HG02981 (cell line): ENCODE data around the gene TOM1L2.

Source experiments
- ATAC-seq: cut with Tn5 transposase; IDR thresholded peaks from one replicate; pipeline ENCODE4 v1.9.1; 2021; ENCODE audit warnings: mild to moderate bottlenecking, moderate library complexity; ENCODE audit not compliant: unreplicated experiment

Gene TOM1L2

GRCh38 chr17:17837966-17838962 is 133.9 kb downstream of the TOM1L2 start:
- no peak for ATAC-seq

- no peak for ATAC-seq
Observed at GRCh38 chr17:17837380-17837821, 134.8 kb downstream of the TOM1L2 start.

- peak; percentile 25 for ATAC-seq
Observed at GRCh38 chr17:17836818-17837379, 135.3 kb downstream of the TOM1L2 start, which contains the start of gene SREBF1. SREBF1 (minus strand) TSS chr17:17836986; CDS start chr17:17836817, 169 bp downstream.

DNA sequence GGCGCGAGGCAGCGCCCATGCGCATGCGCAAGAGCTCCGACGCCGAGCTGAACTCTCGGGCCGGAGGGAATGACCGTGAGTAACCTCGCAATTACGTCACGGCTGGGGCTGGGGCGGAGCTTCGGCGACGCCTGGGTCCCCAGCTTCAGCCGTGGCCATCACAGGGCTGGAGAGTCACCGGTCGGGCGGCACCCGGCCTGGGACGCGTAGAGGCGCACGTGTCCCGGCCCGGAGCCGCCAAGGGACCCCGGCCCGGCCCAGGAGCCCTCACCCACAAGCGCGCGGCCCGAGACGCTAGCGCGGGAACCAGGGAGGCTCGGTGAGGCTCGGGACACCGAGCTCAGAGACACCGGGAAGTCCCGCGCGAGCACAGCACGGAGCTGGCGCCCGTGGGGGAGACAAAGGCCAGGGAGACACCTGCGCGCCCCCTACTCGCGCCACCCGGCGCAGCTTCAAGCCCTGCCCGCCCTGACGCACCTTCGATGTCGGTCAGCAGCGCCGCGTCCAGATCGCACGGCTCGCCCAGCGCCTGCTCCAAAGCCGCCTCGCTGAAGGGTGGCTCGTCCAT is 135.9 kb downstream of the TOM1L2 start:
- ATAC-seq = peak; percentile 63

DNA sequence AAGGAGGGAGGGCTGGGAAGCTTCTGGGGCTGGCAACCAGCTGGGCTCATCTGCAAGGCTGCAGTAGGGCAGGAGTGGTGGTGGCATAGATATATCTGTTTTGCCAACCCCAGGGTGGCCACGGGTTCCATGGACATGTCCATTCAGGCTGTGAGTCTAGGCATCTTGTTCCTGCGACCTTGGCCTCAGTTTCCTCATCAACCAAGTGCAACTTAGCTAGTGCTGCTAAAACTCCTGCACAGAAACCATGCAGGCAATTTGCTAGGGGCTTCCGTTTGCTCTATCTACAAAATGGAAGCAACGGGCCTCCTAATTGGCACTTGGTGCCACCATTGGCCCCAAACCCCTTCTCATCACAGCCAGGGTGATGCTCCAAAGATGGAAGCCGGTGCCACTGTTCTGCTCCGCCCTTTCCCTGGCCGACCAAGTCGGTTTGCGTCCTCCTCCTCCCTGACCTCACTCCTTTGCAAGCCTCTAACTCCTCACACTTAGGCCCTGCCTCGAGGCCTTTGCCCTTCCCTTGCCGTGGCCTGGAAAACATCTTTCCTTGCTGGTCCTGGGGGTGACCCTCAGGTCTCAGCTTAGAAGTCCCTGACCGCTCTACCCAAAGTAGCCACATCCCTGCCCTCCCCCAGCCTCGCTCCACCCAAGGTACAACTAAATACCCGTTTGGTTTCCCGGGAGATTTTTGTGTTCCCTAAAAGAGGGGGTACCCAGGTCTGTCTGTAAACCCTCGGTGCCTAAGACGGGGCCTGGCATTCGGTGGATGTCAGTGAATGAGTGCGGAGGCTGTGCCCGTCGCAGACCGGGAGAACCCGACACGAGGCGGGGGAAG is 136.6 kb downstream of the TOM1L2 start:
- no peak for ATAC-seq

DNA sequence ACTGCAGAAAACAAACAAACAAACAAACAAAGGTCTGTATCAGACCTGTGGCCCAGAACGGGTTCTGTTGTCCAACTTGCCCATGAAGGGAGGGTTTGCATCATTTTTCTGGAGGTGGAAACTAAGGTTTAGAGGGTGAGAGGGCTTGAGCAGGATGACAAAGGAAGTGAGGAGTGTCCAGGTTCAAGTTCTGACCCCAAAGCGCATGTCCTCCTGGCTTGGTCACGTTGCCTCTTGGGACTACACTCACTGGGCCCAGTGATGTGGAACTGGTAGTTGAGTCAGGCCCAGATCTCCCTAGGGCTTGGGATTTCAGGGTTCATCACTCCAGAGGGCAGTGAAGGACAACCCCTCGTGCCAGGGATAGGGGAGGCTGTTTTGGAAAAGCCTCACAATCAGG is 137.2 kb downstream of the TOM1L2 start:
- ATAC-seq = no peak

GRCh38 chr17:17833658-17834357 is 138.4 kb downstream of the TOM1L2 start:
- ATAC-seq = no peak

DNA sequence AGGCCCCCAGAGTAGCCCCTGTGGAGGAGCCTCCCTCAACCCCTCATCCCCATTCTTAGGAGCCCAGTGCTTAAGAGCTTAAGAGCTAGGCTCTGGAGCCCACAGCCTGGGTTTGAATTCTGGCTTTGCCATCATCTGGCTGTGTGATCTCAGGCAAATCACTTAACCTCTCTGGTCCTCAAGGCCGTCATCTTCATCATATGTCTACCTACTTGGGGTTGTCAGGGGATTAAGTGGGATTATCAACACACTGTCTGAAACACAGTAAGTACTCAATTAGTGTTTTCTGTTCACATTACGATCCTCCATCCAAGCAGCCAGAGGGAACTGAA is 140.2 kb downstream of the TOM1L2 start:
- no peak for ATAC-seq

GRCh38 chr17:17831208-17832031 is 140.8 kb downstream of the TOM1L2 start:
- ATAC-seq = no peak

DNA sequence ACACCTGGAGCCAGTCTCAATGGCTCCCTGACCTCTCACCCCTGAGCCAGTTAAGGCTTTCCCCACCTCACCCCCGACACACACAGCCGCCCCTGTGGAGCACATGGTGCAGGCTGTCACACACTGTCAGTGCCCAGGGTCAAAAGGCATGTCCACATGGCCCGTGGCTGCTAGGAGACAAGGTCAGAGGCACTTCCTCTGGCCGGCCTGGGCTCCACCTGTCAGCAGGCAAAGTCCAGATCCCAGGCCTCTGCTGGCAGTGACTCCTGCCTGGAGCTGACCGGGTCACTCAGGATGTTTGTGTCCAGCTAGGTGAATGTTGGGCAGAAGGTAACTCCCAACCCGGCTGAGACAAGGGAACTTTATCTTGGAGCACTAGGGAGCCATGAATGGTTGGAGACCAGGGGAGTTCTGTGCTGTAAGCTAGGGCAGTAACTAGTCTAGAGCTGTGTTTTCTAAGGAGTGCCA is 141.4 kb downstream of the TOM1L2 start:
- no peak for ATAC-seq

DNA sequence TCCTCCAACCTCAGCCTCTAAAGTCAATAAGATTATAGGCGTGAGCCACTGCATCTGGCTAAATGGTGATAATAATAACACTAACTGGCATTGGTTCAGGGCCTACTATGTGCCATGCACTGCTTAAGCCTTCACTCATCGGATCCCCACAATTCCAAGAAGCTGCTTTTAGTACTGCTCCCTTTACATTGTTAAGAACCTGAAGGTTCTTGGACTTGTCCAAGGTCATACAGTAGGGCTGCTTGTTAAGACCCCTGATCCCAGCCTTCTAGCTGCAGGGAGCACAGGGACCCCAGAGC is 142.0 kb downstream of the TOM1L2 start:
- no peak for ATAC-seq

DNA sequence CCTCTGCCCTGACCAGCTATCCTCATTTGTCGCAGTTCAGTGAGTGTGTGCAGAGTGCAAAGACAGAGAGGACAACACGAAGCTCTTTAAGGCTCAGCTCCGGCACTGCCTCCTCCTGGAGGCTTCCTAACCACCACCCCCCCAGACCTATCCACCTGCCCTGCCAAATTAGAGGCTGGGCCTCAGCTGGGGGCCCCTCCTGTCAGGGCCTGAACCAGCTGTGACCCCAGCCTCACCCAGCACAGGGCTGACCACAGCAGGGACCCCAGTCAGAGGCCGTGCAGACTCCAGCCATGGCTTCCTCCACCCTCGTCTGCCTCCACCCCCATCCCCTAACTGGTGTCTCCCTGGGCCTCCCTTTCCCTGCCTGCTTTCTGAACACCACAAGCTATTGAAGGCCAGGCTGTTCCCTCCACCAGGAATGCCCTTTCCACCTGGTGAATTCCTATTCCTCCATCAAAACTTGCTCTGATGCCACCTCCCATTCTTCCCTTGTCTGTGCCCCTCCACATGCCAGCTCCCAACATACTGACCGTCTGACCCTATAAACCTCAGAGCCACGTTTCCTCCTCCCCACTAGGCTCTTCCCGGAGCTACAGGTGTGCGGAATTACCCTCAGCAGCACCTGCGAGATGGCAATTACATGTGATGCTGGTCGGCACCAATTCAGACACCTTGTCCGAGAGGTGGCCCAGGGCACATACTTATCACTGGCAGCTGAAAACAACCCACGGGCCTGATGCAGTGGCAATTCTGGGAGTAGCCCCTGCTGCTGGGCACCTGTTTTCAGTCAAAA is 144.2 kb downstream of the TOM1L2 start:
- ATAC-seq = no peak

DNA sequence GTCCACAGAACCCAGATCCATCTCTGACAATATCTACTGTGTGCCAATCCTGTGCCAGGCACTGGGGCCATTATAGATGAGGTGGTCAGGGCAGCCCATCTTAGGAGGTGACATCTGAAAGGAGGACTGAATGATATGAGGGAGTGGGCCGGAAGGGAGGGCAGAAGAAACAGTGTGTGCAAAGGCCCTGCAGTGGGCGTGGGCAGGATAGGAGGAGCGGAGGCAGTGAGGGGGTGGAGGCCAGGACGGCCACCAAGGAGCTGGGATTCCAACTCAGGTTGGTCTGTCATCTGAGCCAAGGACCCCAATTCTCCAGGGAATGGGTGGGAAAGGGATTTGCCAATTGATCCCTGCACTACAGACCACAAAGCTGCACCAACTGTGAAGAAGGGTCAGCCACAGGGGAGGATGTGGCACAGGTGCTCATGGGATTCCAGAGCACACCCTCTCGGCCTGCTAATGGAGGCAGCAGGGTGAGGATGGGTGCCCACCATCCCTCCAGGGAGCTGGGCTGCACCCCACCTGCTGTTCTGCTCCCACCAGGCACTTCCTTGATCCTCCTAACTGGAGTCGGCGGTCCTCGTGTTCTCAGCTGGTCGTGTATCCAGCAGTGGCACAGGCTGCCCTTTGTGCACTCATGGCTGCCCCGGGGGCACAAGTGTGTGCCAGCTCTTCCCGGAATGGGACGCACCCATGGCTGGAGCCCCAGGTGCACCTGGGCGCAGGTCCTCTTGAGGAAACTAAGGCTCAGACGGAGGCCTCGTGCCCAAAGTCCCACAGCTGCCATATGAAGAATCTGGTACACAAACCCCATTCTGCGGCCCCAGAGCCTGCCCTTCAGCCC is 145.0 kb downstream of the TOM1L2 start:
- ATAC-seq = no peak

DNA sequence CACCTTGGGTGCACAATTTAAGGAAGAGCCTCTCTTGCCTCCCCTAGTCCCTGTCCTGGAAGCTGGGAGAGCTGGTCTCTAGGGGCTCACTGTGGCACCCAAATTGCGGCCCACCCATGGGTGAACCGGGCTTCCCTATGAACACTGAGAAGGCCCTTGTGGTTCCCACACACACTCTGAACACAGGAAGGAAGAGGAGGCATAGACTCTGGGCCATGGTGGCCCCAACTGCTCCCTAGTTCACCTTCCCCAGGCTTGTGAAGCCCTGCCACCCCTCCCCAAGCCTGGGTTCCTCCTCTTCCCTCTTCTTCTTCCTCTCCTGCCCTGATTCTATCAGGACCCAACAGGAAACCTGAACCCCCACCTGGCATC is 145.9 kb downstream of the TOM1L2 start:
- ATAC-seq = no peak

DNA sequence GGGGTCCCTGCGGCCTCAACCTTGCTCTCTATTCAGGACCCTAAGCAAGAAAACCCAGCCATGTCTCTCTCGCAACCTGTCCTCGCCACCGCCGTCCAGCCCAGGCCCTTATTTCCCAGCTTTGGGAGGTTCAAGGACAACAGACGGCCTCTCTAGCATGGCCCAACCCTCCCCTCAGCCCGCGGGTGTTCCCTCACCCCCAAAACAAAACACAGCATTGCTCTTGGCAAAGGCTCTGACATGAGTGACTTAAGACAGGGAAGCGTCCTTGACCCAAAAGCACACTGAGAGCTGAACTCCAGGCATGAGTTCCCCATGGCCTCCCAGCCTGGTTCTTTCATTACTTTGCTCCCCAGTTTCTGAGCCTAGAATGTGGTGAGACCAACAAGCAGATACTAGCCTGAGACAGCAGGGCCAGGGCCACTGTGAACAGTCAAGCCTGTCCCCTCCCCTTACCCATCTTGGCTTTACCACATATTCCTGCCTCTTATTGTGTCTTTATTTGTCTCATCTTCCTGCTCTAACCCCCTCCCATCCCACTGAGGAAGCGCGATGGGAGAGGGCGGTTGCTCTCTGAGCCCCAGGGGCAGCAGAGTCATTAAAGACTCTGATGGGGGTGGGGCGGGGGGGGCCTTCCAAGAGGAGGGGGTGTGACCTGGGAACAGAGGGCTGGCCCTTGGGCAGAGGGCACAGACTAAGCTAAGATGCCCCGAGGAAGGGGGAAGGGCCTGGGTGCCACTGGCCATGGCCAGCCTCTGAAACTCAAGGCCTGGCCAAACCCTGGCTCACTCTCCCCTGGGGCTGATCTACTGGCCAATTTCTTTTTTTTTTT is 147.2 kb downstream of the TOM1L2 start:
- no peak for ATAC-seq

DNA sequence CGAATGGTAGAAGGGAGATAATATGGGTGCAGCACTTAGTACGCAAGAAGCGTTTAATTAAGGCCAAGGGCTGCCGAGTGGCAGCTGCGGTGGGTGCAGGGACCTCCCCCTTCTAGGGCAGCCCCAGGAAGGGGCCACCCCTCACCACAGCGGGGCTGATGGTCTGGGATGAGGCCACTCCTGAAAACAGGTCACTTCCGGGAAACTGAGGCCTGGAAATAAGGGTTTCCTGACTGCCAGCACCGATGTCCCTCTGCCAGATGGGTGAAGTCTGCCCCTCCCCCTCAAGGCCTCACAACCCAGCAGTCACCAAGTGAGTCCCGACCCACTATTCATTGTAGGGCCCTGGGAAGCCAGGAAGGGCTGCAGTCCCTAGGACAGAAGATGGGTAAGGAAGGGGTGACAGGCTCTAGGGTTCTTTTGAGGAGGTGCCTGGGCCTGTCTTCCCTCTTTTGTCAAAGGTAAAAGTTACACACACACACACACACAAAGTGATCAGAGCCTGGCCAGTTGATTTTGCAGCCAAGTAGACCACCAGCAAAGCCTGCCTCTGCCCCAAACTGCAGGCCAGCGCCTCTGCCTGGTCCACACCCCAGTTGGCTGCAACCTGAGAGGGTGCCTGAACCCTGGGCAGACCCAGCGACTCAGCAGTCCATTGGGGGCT is 147.9 kb downstream of the TOM1L2 start:
- ATAC-seq = peak; percentile 1
